Measurements from ENCODE around the gene DRC1. TPM values are rescaled to one million over a fixed set of nuclear protein-coding genes. Genes with fewer than 3 reads are reported as not detected.

Gene DRC1
- polyA plus RNA-seq, 4 donors = 0.09 to 0.18 TPM; not detected in 2

DNA sequence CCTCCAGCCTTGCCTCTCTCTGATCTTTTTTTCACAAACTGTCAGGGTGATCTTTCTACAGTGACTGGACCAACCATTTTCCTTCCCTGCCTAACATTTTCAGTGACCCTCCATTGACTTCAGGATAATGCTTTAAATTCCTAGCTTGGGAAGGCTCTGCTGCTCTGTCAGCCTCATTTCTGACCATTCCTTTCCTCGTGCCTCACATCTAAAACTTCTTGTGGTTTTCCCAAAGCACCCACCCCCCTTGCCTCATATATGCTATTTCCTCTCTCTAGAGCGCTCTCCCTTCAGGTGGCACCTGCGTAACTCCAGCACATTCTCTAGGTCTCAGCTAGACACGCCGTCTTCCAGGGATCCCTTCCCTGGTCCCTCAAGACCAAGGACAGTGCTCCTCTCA, 37.2 kb downstream of the DRC1 start:
- DNase-seq (no peak), FAIRE-seq (no peak)
- Histone ChIP-seq H3K4me3 (ENCODE audit: low read depth in 1 of 3, low read length in 3 of 3) (no peak overlapping the region), H3K27ac (ENCODE audit: low read depth in 1 of 3, low read length in 2 of 3) (peak overlapping the region in 1 of 3 donors; percentile 85), H3K27me3 (ENCODE audit: control insufficient read depth in 3 of 3, insufficient read depth in 3 of 3, low read length in 3 of 3) (no peaks in the 10 kb centered on the region), H3K9me3 (ENCODE audit: control insufficient read depth in 2 of 2, insufficient read depth in 1 of 2, low read depth in 1 of 2, low read length in 1 of 2) (no peaks in the 10 kb centered on the region), H3K4me1 (ENCODE audit: control insufficient read depth in 3 of 3, insufficient read depth in 2 of 3, low read depth in 1 of 3, low read length in 2 of 3) (peaks cover 0 to 27% (median 0%) of the 10 kb centered on the region in 3 donors), H3K36me3 (ENCODE audit: control insufficient read depth in 3 of 3, insufficient read depth in 2 of 3, low read depth in 1 of 3, low read length in 3 of 3) (no peaks in the 10 kb centered on the region)
- 72 to 76% (median 74%) methylated on average over 5 of the region's 5 CpGs for WGBS, 3 donors

- peaks cover 0 to 27% (median 0%) of the 10 kb centered on the region in 3 donors for H3K4me1 ChIP-seq (ENCODE audit: control insufficient read depth in 3 of 3, insufficient read depth in 2 of 3, low read depth in 1 of 3, low read length in 2 of 3)
- no peaks in the 10 kb centered on the region for H3K27me3 ChIP-seq (ENCODE audit: control insufficient read depth in 3 of 3, insufficient read depth in 3 of 3, low read length in 3 of 3)
- no peak for FAIRE-seq
- peak overlapping the region in 1 of 3 donors; percentile 62 for H3K27ac ChIP-seq (ENCODE audit: low read depth in 1 of 3, low read length in 2 of 3)
- 71 to 75% (median 74%) methylated on average over 2 of the region's 2 CpGs for WGBS, 3 donors
- no peaks in the 10 kb centered on the region for H3K36me3 ChIP-seq (ENCODE audit: control insufficient read depth in 3 of 3, insufficient read depth in 2 of 3, low read depth in 1 of 3, low read length in 3 of 3)
- no peak for DNase-seq
- H3K9me3 ChIP-seq (ENCODE audit: control insufficient read depth in 2 of 2, insufficient read depth in 1 of 2, low read depth in 1 of 2, low read length in 1 of 2) = no peaks in the 10 kb centered on the region
- H3K4me3 ChIP-seq (ENCODE audit: low read depth in 1 of 3, low read length in 3 of 3) = no peak overlapping the region
Measured at GRCh38 chr2:26442301-26442700, 40.6 kb downstream of the DRC1 start.

- H3K27me3 ChIP-seq (ENCODE audit: control insufficient read depth in 3 of 3, insufficient read depth in 3 of 3, low read length in 3 of 3) = no peaks in the 10 kb centered on the region
- H3K9me3 ChIP-seq (ENCODE audit: control insufficient read depth in 2 of 2, insufficient read depth in 1 of 2, low read depth in 1 of 2, low read length in 1 of 2) = no peaks in the 10 kb centered on the region
- FAIRE-seq (no peak), DNase-seq (peak; percentile 57 to 58)
- peak overlapping the region in 1 of 3 donors; percentile 62 for H3K27ac ChIP-seq (ENCODE audit: low read depth in 1 of 3, low read length in 2 of 3)
- 27 to 61% (median 34%) methylated on average over 3 of the region's 3 CpGs for WGBS, 3 donors
- H3K4me1 ChIP-seq (ENCODE audit: control insufficient read depth in 3 of 3, insufficient read depth in 2 of 3, low read depth in 1 of 3, low read length in 2 of 3) = peaks cover 0 to 27% (median 0%) of the 10 kb centered on the region in 3 donors
- H3K4me3 ChIP-seq (ENCODE audit: low read depth in 1 of 3, low read length in 3 of 3) = no peak overlapping the region
- no peaks in the 10 kb centered on the region for H3K36me3 ChIP-seq (ENCODE audit: control insufficient read depth in 3 of 3, insufficient read depth in 2 of 3, low read depth in 1 of 3, low read length in 3 of 3)
Measured at GRCh38 chr2:26442707-26443106, 41.0 kb downstream of the DRC1 start.

GRCh38 chr2:26444236-26444635, 42.5 kb downstream of the DRC1 start:
- Histone ChIP-seq H3K27me3 (ENCODE audit: control insufficient read depth in 3 of 3, insufficient read depth in 3 of 3, low read length in 3 of 3) (no peaks in the 10 kb centered on the region), H3K27ac (ENCODE audit: low read depth in 1 of 3, low read length in 2 of 3) (no peak overlapping the region), H3K9me3 (ENCODE audit: control insufficient read depth in 2 of 2, insufficient read depth in 1 of 2, low read depth in 1 of 2, low read length in 1 of 2) (no peaks in the 10 kb centered on the region), H3K4me1 (ENCODE audit: control insufficient read depth in 3 of 3, insufficient read depth in 2 of 3, low read depth in 1 of 3, low read length in 2 of 3) (peaks cover 0 to 14% (median 0%) of the 10 kb centered on the region in 3 donors), H3K4me3 (ENCODE audit: low read depth in 1 of 3, low read length in 3 of 3) (no peak overlapping the region), H3K36me3 (ENCODE audit: control insufficient read depth in 3 of 3, insufficient read depth in 2 of 3, low read depth in 1 of 3, low read length in 3 of 3) (no peaks in the 10 kb centered on the region)
- no peak for DNase-seq
- FAIRE-seq = no peak
- WGBS, 3 donors = 84 to 87% (median 85%) methylated on average over 6 to 7 of the region's 7 CpGs

DNA sequence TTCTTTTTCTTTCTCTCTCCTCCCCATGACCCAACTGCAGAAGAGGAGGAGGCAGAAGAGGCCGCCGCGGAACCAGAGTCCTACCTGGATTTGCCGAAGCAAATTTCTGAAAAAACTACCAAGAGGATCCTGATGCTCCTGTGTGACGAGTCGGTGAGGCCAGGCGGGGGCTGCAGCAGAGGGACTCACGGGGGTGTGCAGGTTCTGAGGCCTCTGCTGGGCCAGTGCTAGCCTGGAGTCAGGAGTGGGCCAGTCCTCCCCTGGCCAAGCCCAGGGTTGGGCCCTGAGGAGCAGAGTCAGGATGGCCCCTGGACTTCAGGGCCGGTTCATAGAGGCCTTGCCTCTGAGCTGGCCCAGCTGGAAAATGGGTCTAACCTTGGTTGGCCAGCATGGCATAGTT, 46.9 kb downstream of the DRC1 start:
- 93 to 95% (median 94%) methylated on average over 9 of the region's 9 CpGs for WGBS, 3 donors
- H3K27ac ChIP-seq (ENCODE audit: low read depth in 1 of 3, low read length in 2 of 3) = no peak overlapping the region
- H3K9me3 ChIP-seq (ENCODE audit: control insufficient read depth in 2 of 2, insufficient read depth in 1 of 2, low read depth in 1 of 2, low read length in 1 of 2) = no peaks in the 10 kb centered on the region
- H3K36me3 ChIP-seq (ENCODE audit: control insufficient read depth in 3 of 3, insufficient read depth in 2 of 3, low read depth in 1 of 3, low read length in 3 of 3) = no peaks in the 10 kb centered on the region
- H3K27me3 ChIP-seq (ENCODE audit: control insufficient read depth in 3 of 3, insufficient read depth in 3 of 3, low read length in 3 of 3) = no peaks in the 10 kb centered on the region
- DNase-seq = no peak
- no peak for FAIRE-seq
- no peak overlapping the region for H3K4me3 ChIP-seq (ENCODE audit: low read depth in 1 of 3, low read length in 3 of 3)
- no peaks in the 10 kb centered on the region for H3K4me1 ChIP-seq (ENCODE audit: control insufficient read depth in 3 of 3, insufficient read depth in 2 of 3, low read depth in 1 of 3, low read length in 2 of 3)

DNA sequence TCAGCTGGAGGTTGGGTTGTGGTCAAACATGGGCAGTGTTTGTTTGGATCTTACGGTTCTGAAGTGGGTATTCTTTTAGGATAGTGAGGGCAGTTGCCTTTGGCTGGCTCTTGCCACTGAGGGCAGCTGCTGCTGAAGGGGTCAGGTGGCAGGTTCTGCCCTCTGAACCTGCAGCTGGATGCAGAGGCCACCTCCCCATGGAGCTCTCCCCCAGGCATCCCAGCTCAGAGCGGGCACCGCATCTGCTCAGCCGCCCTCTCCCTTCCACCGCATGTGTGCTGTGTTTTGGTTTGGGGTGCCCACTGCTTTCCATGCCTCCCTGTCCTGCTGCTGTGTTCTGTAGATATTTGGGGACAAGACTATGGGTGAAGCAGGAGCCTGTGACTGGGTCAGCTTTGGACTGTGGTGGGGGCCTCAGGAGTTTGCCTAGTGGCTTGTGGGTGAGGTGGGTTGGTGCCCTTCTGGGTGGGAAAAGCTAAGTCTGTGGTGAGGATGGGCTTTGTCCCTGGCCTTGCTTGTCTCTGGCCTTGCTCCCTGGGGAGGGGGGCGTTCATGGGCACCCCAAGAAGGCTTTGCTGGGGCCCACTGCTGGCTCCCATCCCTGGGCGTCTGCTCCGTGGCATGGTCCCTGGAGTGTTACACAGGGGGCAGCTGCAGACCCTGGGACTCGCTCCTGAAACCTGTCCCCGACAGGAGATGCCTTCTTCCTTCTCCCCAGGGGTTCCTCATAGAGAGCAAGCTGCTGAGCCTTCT, 47.7 kb downstream of the DRC1 start:
- no peak for FAIRE-seq

DNA sequence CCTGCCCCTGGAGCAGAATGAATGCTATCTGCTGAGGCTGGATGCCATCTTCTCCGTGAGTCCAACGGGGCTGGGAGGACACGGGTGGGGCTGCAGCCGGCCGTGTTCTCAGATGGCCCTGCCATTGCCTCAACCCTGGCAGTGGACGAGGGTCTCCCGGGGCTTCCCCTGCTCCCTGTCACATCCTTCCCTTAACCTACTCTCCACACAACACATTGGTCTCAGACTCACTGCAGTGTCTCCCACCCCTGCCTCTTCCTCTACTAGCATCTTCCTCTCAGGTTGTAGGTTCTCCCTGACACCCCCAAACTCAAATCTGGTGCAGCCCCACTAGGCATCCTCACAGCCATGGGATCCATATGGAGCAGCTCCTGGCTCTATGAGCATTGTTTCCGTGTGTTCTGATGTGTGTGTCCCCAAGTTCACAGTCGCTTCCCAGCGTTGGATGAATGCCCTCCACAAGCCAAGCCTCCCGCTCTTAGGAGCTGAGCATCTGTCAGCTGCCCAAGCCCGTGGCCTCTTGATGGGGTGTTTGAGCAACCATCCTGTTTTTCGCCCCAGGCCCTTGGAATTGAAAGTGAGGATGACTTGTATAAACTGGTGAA, 48.4 kb downstream of the DRC1 start:
- Histone ChIP-seq H3K27ac (ENCODE audit: low read depth in 1 of 3, low read length in 2 of 3) (no peak overlapping the region), H3K4me3 (ENCODE audit: low read depth in 1 of 3, low read length in 3 of 3) (no peak overlapping the region)

More for the DNA sequence above, 47.7 kb downstream of the DRC1 start:
- H3K9me3 ChIP-seq (ENCODE audit: control insufficient read depth in 2 of 2, insufficient read depth in 1 of 2, low read depth in 1 of 2, low read length in 1 of 2) = no peaks in the 10 kb centered on the region
- 86 to 95% (median 88%) methylated on average over 10 of the region's 10 CpGs for WGBS, 3 donors
- no peak for DNase-seq
- H3K4me1 ChIP-seq (ENCODE audit: control insufficient read depth in 3 of 3, insufficient read depth in 2 of 3, low read depth in 1 of 3, low read length in 2 of 3) = peaks cover 0 to under 1% (median 0%) of the 10 kb centered on the region in 3 donors
- no peak overlapping the region for H3K4me3 ChIP-seq (ENCODE audit: low read depth in 1 of 3, low read length in 3 of 3)
- H3K36me3 ChIP-seq (ENCODE audit: control insufficient read depth in 3 of 3, insufficient read depth in 2 of 3, low read depth in 1 of 3, low read length in 3 of 3) = peaks cover 0 to under 1% (median 0%) of the 10 kb centered on the region in 3 donors
- no peaks in the 10 kb centered on the region for H3K27me3 ChIP-seq (ENCODE audit: control insufficient read depth in 3 of 3, insufficient read depth in 3 of 3, low read length in 3 of 3)
- H3K27ac ChIP-seq (ENCODE audit: low read depth in 1 of 3, low read length in 2 of 3) = no peak overlapping the region

DNA sequence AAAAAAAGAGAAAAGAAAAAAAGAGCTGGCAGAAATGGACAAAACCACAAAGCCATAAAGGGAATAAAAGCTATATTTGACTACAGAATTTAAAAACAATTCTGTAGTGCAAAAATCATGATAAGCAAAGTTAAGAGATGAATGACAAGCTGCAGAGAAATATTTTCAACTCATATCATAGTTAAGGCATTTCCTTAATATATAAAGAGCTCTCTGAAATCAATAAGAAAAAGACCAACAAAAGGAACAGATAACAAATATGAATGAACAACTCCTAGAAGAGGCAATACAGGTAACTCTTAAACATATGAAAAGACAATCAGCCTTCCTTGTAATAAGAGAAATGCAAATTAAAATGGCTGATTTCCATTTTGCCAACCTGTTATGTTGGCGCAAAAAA, 50.0 kb downstream of the DRC1 start:
- H3K4me3 ChIP-seq (ENCODE audit: low read depth in 1 of 3, low read length in 3 of 3) = no peak overlapping the region
- DNase-seq = no peak
- H3K27ac ChIP-seq (ENCODE audit: low read depth in 1 of 3, low read length in 2 of 3) = no peak overlapping the region
- peaks cover 0 to 7% (median 0%) of the 10 kb centered on the region in 3 donors for H3K36me3 ChIP-seq (ENCODE audit: control insufficient read depth in 3 of 3, insufficient read depth in 2 of 3, low read depth in 1 of 3, low read length in 3 of 3)
- FAIRE-seq = no peak
- WGBS, 3 donors = 96 to 100% (median 98%) methylated on average over 1 of the region's 1 CpG
- peaks cover 0 to 22% (median 6%) of the 10 kb centered on the region in 3 donors for H3K4me1 ChIP-seq (ENCODE audit: control insufficient read depth in 3 of 3, insufficient read depth in 2 of 3, low read depth in 1 of 3, low read length in 2 of 3)
- H3K27me3 ChIP-seq (ENCODE audit: control insufficient read depth in 3 of 3, insufficient read depth in 3 of 3, low read length in 3 of 3) = no peaks in the 10 kb centered on the region
- H3K9me3 ChIP-seq (ENCODE audit: control insufficient read depth in 2 of 2, insufficient read depth in 1 of 2, low read depth in 1 of 2, low read length in 1 of 2) = no peaks in the 10 kb centered on the region

More for the DNA sequence above, 48.4 kb downstream of the DRC1 start:
- WGBS, 3 donors = 86 to 87% (median 87%) methylated on average over 13 of the region's 13 CpGs
- no peak for FAIRE-seq
- no peaks in the 10 kb centered on the region for H3K9me3 ChIP-seq (ENCODE audit: control insufficient read depth in 2 of 2, insufficient read depth in 1 of 2, low read depth in 1 of 2, low read length in 1 of 2)
- peaks cover 0 to 7% (median 6%) of the 10 kb centered on the region in 3 donors for H3K4me1 ChIP-seq (ENCODE audit: control insufficient read depth in 3 of 3, insufficient read depth in 2 of 3, low read depth in 1 of 3, low read length in 2 of 3)
- H3K27me3 ChIP-seq (ENCODE audit: control insufficient read depth in 3 of 3, insufficient read depth in 3 of 3, low read length in 3 of 3) = no peaks in the 10 kb centered on the region
- DNase-seq = no peak
- peaks cover 0 to 7% (median 0%) of the 10 kb centered on the region in 3 donors for H3K36me3 ChIP-seq (ENCODE audit: control insufficient read depth in 3 of 3, insufficient read depth in 2 of 3, low read depth in 1 of 3, low read length in 3 of 3)

Measured in small intestine (tissue), 7 donors.